Panc1 (cell line): ENCODE results near the gene FGF19.

Experiments
- POLR2AphosphoS5 ChIP-seq: IDR thresholded peaks from 2 replicates; pipeline ENCODE4 v1.6.1; 2012; ENCODE audit warnings: mild to moderate bottlenecking, low read depth, low read length, moderate library complexity
- REST ChIP-seq, 2 experiments: IDR thresholded peaks; 2 replicates each; pipeline ENCODE4 v1.6.1; 2011 to 2012; ENCODE audit warnings: low read depth in 2 of 2, control low read depth in 1 of 2, low read length in 1 of 2, mild to moderate bottlenecking in 1 of 2, moderate library complexity in 1 of 2; ENCODE audit not compliant: insufficient read depth in 1 of 2
- SIN3A ChIP-seq: IDR thresholded peaks from 2 replicates; pipeline ENCODE4 v1.6.1; 2012; ENCODE audit warnings: low read depth, mild to moderate bottlenecking, low read length, moderate library complexity, borderline replicate concordance; ENCODE audit not compliant: insufficient read depth
- TCF7L2 ChIP-seq: IDR thresholded peaks from 2 replicates; pipeline ENCODE4 v1.6.1; 2011; ENCODE audit warnings: mild to moderate bottlenecking, low read depth, low read length, inconsistent platforms
- TF ChIP-seq, protein P1 (sequence below): fragments of 450-650 bp; IDR thresholded peaks from 2 replicates; pipeline ENCODE4 v1.5.1; 2017; ENCODE audit warnings: mild to moderate bottlenecking

DNA sequence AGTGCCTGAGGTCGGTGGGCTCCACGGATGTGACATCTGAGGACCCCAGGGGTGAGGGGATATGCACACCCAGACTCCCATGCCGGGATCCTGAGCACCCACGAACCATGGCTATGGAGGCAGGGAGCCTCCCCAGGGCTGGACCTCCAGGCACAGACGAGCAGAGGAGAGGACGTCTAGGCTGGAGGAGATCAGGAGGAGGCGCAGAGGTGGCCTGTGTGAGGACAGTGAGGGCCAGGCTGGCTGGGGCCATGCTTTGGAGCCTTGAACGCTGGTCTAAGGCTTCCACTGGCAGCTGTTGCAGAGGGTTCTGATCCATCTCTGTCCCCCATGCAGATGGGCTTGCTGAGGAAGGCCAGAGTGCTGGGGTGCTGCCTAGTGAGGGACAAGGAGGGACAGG lies 42.3 kb upstream of the FGF19 start:
- TF ChIP-seq, protein P1, sequence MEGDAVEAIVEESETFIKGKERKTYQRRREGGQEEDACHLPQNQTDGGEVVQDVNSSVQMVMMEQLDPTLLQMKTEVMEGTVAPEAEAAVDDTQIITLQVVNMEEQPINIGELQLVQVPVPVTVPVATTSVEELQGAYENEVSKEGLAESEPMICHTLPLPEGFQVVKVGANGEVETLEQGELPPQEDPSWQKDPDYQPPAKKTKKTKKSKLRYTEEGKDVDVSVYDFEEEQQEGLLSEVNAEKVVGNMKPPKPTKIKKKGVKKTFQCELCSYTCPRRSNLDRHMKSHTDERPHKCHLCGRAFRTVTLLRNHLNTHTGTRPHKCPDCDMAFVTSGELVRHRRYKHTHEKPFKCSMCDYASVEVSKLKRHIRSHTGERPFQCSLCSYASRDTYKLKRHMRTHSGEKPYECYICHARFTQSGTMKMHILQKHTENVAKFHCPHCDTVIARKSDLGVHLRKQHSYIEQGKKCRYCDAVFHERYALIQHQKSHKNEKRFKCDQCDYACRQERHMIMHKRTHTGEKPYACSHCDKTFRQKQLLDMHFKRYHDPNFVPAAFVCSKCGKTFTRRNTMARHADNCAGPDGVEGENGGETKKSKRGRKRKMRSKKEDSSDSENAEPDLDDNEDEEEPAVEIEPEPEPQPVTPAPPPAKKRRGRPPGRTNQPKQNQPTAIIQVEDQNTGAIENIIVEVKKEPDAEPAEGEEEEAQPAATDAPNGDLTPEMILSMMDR, result no peak
- TF ChIP-seq REST (IDR thresholded peaks at IDR 0.05; ENCODE audit: insufficient read depth in 1 of 2, low read depth in 2 of 2, low read length in 1 of 2) (no peak), POLR2AphosphoS5 (no peak), SIN3A (no peak), TCF7L2 (no peak)
